IPS-20b (cell line): ENCODE measurements around the gene CCR5.

Source experiments
- H3K27ac ChIP-seq: one replicate; pipeline ENCODE4 v1.5.1; 2013; ENCODE audit warnings: low read length
- H3K27me3 ChIP-seq: 2 replicates; pipeline ENCODE4 v1.6.1; 2013; ENCODE audit warnings: mild to moderate bottlenecking, low read length, inconsistent platforms; ENCODE audit not compliant: insufficient read depth
- H3K36me3 ChIP-seq: 2 replicates; pipeline ENCODE4 v1.6.1; 2013; ENCODE audit warnings: low read depth, mild to moderate bottlenecking, inconsistent platforms, low read length, moderate library complexity; ENCODE audit not compliant: insufficient read depth
- H3K4me1 ChIP-seq: 2 replicates; pipeline ENCODE4 v1.6.1; 2013; ENCODE audit warnings: mild to moderate bottlenecking, control low read depth, inconsistent platforms, low read length, moderate library complexity; ENCODE audit not compliant: insufficient read depth
- H3K4me3 ChIP-seq: 2 replicates; pipeline ENCODE4 v1.5.1; 2013; ENCODE audit warnings: mild to moderate bottlenecking, low read length, inconsistent platforms
- H3K9ac ChIP-seq: 2 replicates; pipeline ENCODE4 v1.6.1; 2013; ENCODE audit warnings: low read depth, mild to moderate bottlenecking, inconsistent platforms, low read length, moderate library complexity
- H3K9me3 ChIP-seq: 2 replicates; pipeline ENCODE4 v1.6.1; 2013; ENCODE audit warnings: mild to moderate bottlenecking, low read depth, low read length, inconsistent platforms; ENCODE audit not compliant: insufficient read depth

CCR5 gene

GRCh38 chr3:46349484-46350261 is 21.1 kb upstream of the CCR5 start:
- H3K27ac ChIP-seq, result no peak overlapping the region
- H3K4me1 ChIP-seq, result no peaks in the 10 kb centered on the region
- H3K9ac ChIP-seq, result no peak overlapping the region
- H3K4me3 ChIP-seq, result no peak overlapping the region
- peaks cover 2% of the 10 kb centered on the region; the same call in 1 of the 2 replicates for H3K9me3 ChIP-seq
- no peaks in the 10 kb centered on the region for H3K36me3 ChIP-seq
- no peaks in the 10 kb centered on the region for H3K27me3 ChIP-seq

GRCh38 chr3:46350262-46350565 is 20.5 kb upstream of the CCR5 start:
- Histone ChIP-seq H3K9ac (no peak overlapping the region), H3K27me3 (no peaks in the 10 kb centered on the region), H3K36me3 (no peaks in the 10 kb centered on the region), H3K9me3 (peaks cover 2% of the 10 kb centered on the region; the same call in 1 of the 2 replicates), H3K4me3 (no peak overlapping the region), H3K27ac (no peak overlapping the region), H3K4me1 (no peaks in the 10 kb centered on the region)

- H3K9me3 ChIP-seq, result peaks cover 2% of the 10 kb centered on the region; the same call in 1 of the 2 replicates
- H3K27me3 ChIP-seq, result no peaks in the 10 kb centered on the region
- no peaks in the 10 kb centered on the region for H3K4me1 ChIP-seq
- no peak overlapping the region for H3K9ac ChIP-seq
- no peak overlapping the region for H3K4me3 ChIP-seq
- no peak overlapping the region for H3K27ac ChIP-seq
- no peaks in the 10 kb centered on the region for H3K36me3 ChIP-seq
Measured at GRCh38 chr3:46351646-46352045, 19.1 kb upstream of the CCR5 start.

GRCh38 chr3:46353090-46353489 is 17.7 kb upstream of the CCR5 start:
- Histone ChIP-seq H3K9ac (no peak overlapping the region), H3K4me1 (no peaks in the 10 kb centered on the region), H3K27ac (no peak overlapping the region), H3K9me3 (peaks cover under 1% of the 10 kb centered on the region; the same call in 1 of the 2 replicates), H3K36me3 (no peaks in the 10 kb centered on the region), H3K27me3 (no peaks in the 10 kb centered on the region), H3K4me3 (no peak overlapping the region)

- H3K27ac ChIP-seq, result no peak within 1 kb of the TSS
- no peaks in the 10 kb centered on the region for H3K4me1 ChIP-seq
- no peaks in the 10 kb centered on the region for H3K9me3 ChIP-seq
- no peak within 1 kb of the TSS for H3K9ac ChIP-seq
- H3K27me3 ChIP-seq, result no peaks in the 10 kb centered on the region
- no peak within 1 kb of the TSS for H3K4me3 ChIP-seq
- H3K36me3 ChIP-seq, result no peaks in the 10 kb centered on the region
Measured at GRCh38 chr3:46353647-46354410, 16.9 kb upstream of the CCR5 start, which contains the start of gene CCR2. Gene CCR2 (plus strand): TSS chr3:46354111. CDS start chr3:46357528, 3,417 bp downstream.

- no peaks in the 10 kb centered on the region for H3K27me3 ChIP-seq
- no peaks in the 10 kb centered on the region for H3K4me1 ChIP-seq
- H3K9ac ChIP-seq, result no peak overlapping the region
Measured at GRCh38 chr3:46354478-46354877, 16.3 kb upstream of the CCR5 start.

GRCh38 chr3:46354984-46355383 is 15.8 kb upstream of the CCR5 start:
- Histone ChIP-seq H3K4me3 (no peak overlapping the region), H3K27me3 (no peaks in the 10 kb centered on the region), H3K9ac (no peak overlapping the region), H3K36me3 (no peaks in the 10 kb centered on the region), H3K9me3 (no peaks in the 10 kb centered on the region), H3K4me1 (no peaks in the 10 kb centered on the region), H3K27ac (no peak overlapping the region)

More at GRCh38 chr3:46354478-46354877, 16.3 kb upstream of the CCR5 start:
- Histone ChIP-seq H3K9me3 (no peaks in the 10 kb centered on the region), H3K4me3 (no peak overlapping the region), H3K36me3 (no peaks in the 10 kb centered on the region), H3K27ac (no peak overlapping the region)

- H3K4me1 ChIP-seq, result no peaks in the 10 kb centered on the region
- H3K4me3 ChIP-seq, result no peak overlapping the region
- H3K9ac ChIP-seq, result no peak overlapping the region
- no peaks in the 10 kb centered on the region for H3K27me3 ChIP-seq
- no peak overlapping the region for H3K27ac ChIP-seq
- no peaks in the 10 kb centered on the region for H3K9me3 ChIP-seq
- H3K36me3 ChIP-seq, result no peaks in the 10 kb centered on the region
Measured at GRCh38 chr3:46356276-46356675, 14.5 kb upstream of the CCR5 start.

GRCh38 chr3:46356909-46357308 is 13.8 kb upstream of the CCR5 start:
- H3K27me3 ChIP-seq, result no peaks in the 10 kb centered on the region
- no peaks in the 10 kb centered on the region for H3K36me3 ChIP-seq
- H3K4me3 ChIP-seq, result no peak overlapping the region
- no peak overlapping the region for H3K27ac ChIP-seq
- no peaks in the 10 kb centered on the region for H3K4me1 ChIP-seq
- no peaks in the 10 kb centered on the region for H3K9me3 ChIP-seq
- H3K9ac ChIP-seq, result no peak overlapping the region

GRCh38 chr3:46358466-46358865 is 12.3 kb upstream of the CCR5 start:
- no peak overlapping the region for H3K27ac ChIP-seq
- no peak overlapping the region for H3K9ac ChIP-seq

GRCh38 chr3:46359733-46360493 is 10.8 kb upstream of the CCR5 start:
- H3K36me3 ChIP-seq, result no peaks in the 10 kb centered on the region
- no peak overlapping the region for H3K4me3 ChIP-seq
- H3K4me1 ChIP-seq, result no peaks in the 10 kb centered on the region
- no peaks in the 10 kb centered on the region for H3K9me3 ChIP-seq
- H3K9ac ChIP-seq, result no peak overlapping the region
- no peaks in the 10 kb centered on the region for H3K27me3 ChIP-seq
- H3K27ac ChIP-seq, result no peak overlapping the region

More at GRCh38 chr3:46358466-46358865, 12.3 kb upstream of the CCR5 start:
- no peak overlapping the region for H3K4me3 ChIP-seq
- no peaks in the 10 kb centered on the region for H3K27me3 ChIP-seq
- H3K4me1 ChIP-seq, result no peaks in the 10 kb centered on the region
- H3K36me3 ChIP-seq, result no peaks in the 10 kb centered on the region
- H3K9me3 ChIP-seq, result no peaks in the 10 kb centered on the region
